Suprapubic skin (tissue), 4 donors: ENCODE data around the gene KCNH8. TPM values are rescaled to one million over a fixed set of nuclear protein-coding genes. Genes with fewer than 3 reads are reported as not detected.

Experiments
- DNase-seq, 2 donors: peaks; one replicate each; pipeline ENCODE4 v3.0.0-alpha.2; 2019; ENCODE audit warnings: low spot score in 2 of 2
- H3K27ac ChIP-seq: fragments of 200-600 bp; sonication (generic); one replicate; pipeline ENCODE4 v1.5.1; 2019
- H3K27me3 ChIP-seq: fragments of 200-600 bp; sonication (generic); one replicate; pipeline ENCODE4 v1.5.1; 2019
- H3K36me3 ChIP-seq: fragments of 200-600 bp; sonication (generic); one replicate; pipeline ENCODE4 v1.5.1; 2019
- H3K4me1 ChIP-seq: fragments of 200-600 bp; sonication (generic); one replicate; pipeline ENCODE4 v1.5.1; 2019
- H3K4me3 ChIP-seq: fragments of 200-600 bp; sonication (generic); one replicate; pipeline ENCODE4 v1.5.1; 2019; ENCODE audit warnings: mild to moderate bottlenecking
- H3K9me3 ChIP-seq: fragments of 200-600 bp; sonication (generic); one replicate; pipeline ENCODE4 v1.5.1; 2019
- EP300 ChIP-seq: sonication (generic); formaldehyde crosslinking; IDR thresholded peaks from one replicate; pipeline ENCODE4 v1.6.1; 2017; ENCODE audit warnings: antibody characterized with exemption
- POLR2A ChIP-seq, 2 donors: fragments of 450-650 bp; IDR thresholded peaks; one replicate each; pipeline ENCODE4 v1.6.1; 2017; ENCODE audit warnings: antibody characterized with exemption in 2 of 2, mild to moderate bottlenecking in 2 of 2, moderate library complexity in 2 of 2
- POLR2AphosphoS5 ChIP-seq, 3 donors: sonication (generic); formaldehyde crosslinking; IDR thresholded peaks; one replicate each; pipeline ENCODE4 v1.6.1; 2017; ENCODE audit warnings: antibody characterized with exemption in 3 of 3
- WGBS: methylation state at CpG from one replicate; pipeline ENCODE4 v1.1.5; 2018; 5-methylcytosine and 5-hydroxymethylcytosine counted together
- total RNA-seq, 4 donors: library from RNA; depleted of rRNA; stranded (reverse); fragments of >200 nt; gene quantifications; one replicate each; pipeline ENCODE4 v1.1.0, GENCODE V29; 2016
- TF ChIP-seq, protein P1 (sequence below), 2 donors: fragments of 200-600 bp in 1 of 2; fragments of 450-650 bp in 1 of 2; sonication (generic) in 1 of 2; IDR thresholded peaks; one replicate each; pipeline ENCODE4 v1.5.1; 2016 to 2019; ENCODE audit warnings: antibody characterized with exemption in 2 of 2, mild to moderate bottlenecking in 1 of 2, moderate library complexity in 1 of 2

Gene KCNH8
- total RNA-seq, 4 donors from 2014 or later = 0.40 to 1.6 (median 0.58) TPM

DNA sequence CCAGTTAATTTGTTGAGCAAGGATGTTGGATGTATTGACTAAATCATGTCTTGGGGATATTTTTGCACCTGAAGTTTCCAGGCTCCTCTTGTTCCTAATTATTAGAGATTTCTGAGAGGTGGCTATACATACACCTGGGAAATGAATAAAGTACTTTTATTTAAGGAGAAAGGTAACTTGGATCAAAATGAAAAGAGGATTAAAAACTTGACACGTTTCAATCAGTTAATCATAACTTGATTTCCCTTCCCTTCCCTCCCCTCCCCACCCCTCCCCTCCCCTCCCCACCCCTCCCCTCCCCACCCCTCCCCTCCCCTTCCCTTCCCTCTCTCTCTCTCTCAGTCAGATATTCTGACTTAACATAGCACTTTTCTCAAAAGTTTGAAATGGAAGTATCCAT, 126.3 kb downstream of the KCNH8 start:
- no peak overlapping the region for H3K4me3 ChIP-seq
- H3K4me1 ChIP-seq = no peaks in the 10 kb centered on the region
- 45% methylated on average over 1 of the region's 1 CpG for WGBS
- TF ChIP-seq POLR2AphosphoS5 (IDR thresholded peaks at IDR 0.05) (no peak), POLR2A (IDR thresholded peaks at IDR 0.05) (no peak), EP300 (no peak)
- TF ChIP-seq, protein P1, sequence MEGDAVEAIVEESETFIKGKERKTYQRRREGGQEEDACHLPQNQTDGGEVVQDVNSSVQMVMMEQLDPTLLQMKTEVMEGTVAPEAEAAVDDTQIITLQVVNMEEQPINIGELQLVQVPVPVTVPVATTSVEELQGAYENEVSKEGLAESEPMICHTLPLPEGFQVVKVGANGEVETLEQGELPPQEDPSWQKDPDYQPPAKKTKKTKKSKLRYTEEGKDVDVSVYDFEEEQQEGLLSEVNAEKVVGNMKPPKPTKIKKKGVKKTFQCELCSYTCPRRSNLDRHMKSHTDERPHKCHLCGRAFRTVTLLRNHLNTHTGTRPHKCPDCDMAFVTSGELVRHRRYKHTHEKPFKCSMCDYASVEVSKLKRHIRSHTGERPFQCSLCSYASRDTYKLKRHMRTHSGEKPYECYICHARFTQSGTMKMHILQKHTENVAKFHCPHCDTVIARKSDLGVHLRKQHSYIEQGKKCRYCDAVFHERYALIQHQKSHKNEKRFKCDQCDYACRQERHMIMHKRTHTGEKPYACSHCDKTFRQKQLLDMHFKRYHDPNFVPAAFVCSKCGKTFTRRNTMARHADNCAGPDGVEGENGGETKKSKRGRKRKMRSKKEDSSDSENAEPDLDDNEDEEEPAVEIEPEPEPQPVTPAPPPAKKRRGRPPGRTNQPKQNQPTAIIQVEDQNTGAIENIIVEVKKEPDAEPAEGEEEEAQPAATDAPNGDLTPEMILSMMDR (IDR thresholded peaks at IDR 0.05) = no peak
- no peaks in the 10 kb centered on the region for H3K36me3 ChIP-seq
- no peak overlapping the region for H3K27ac ChIP-seq
- H3K9me3 ChIP-seq = no peaks in the 10 kb centered on the region
- no peak for DNase-seq
- no peaks in the 10 kb centered on the region for H3K27me3 ChIP-seq

DNA sequence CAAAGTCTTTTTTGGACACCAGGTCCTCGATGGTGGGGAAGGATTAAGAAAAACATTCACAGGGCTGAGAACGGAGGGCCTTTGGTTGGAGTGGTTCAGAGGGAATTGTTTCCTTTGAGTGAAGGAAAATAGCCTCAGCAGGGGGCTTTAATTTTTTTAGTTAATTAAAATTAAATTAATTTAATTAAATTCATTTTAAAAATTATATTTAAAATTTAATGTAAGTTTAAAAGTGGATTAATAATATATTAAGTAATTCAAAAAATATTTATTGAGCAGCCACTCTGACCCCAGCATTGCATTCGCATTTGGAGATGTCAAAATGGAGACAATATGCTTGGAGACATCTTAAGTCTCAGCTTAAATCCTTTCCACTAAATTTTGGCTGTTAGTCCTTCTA, 136.7 kb downstream of the KCNH8 start:
- 85% methylated on average over 3 of the region's 3 CpGs for WGBS
- no peaks in the 10 kb centered on the region for H3K4me1 ChIP-seq
- H3K9me3 ChIP-seq = no peaks in the 10 kb centered on the region
- no peak overlapping the region for H3K4me3 ChIP-seq
- H3K27me3 ChIP-seq = no peaks in the 10 kb centered on the region
- no peak for DNase-seq
- H3K27ac ChIP-seq = no peak overlapping the region
- TF ChIP-seq, protein P1 (IDR thresholded peaks at IDR 0.05) = no peak
- TF ChIP-seq POLR2A (IDR thresholded peaks at IDR 0.05) (no peak), EP300 (no peak), POLR2AphosphoS5 (IDR thresholded peaks at IDR 0.05) (no peak)
- no peaks in the 10 kb centered on the region for H3K36me3 ChIP-seq

DNA sequence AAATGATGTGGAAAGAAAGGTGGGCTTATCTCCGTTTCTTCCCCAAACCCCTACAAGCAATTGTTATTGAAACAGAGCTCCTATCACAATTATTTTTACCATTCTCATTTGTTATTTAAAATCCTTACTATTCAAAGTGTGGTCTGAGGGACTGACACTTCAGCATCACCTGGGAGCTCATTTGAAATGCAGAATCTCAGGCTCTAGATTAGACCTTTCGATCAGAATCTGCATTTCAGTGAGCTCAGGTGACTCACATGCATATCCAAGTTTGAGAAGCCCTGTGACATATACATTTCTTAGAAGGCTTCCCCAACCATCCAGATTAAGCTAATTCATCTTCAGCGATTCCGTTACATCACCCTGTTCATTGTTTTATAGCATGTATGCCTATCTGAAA, 145.0 kb downstream of the KCNH8 start:
- Histone ChIP-seq H3K4me3 (no peak overlapping the region), H3K27ac (no peak overlapping the region), H3K9me3 (no peaks in the 10 kb centered on the region), H3K27me3 (no peaks in the 10 kb centered on the region), H3K36me3 (no peaks in the 10 kb centered on the region), H3K4me1 (no peaks in the 10 kb centered on the region)
- DNase-seq = no peak
- TF ChIP-seq EP300 = no peak
- TF ChIP-seq POLR2A (IDR thresholded peaks at IDR 0.05) = no peak
- no peak for TF ChIP-seq POLR2AphosphoS5 (IDR thresholded peaks at IDR 0.05)
- TF ChIP-seq, protein P1 (IDR thresholded peaks at IDR 0.05) = no peak
- WGBS = 77% methylated on average over 4 of the region's 4 CpGs

DNA sequence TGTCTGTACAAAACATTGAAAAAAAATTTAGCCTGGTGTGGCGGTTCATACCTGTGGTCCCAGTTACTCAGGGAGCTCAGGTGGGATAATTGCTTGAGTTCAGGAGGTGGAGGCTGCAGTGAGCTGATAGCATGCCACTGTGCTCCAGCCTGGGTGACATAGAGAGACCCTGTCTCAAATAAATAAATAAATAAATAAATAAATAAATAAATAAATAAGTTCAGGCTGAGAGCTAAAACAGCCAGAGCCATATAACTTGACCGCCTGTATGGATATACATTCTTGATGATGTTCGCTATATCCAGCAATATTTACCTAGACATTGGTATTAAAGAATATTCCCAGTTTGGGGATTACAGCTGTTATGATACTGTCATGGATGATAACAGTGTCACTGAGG, 146.9 kb downstream of the KCNH8 start:
- H3K4me3 ChIP-seq = no peak overlapping the region
- H3K27me3 ChIP-seq = no peaks in the 10 kb centered on the region
- no peak overlapping the region for H3K27ac ChIP-seq
- no peak for DNase-seq
- TF ChIP-seq, protein P1 (IDR thresholded peaks at IDR 0.05) = no peak
- TF ChIP-seq POLR2A (IDR thresholded peaks at IDR 0.05) (no peak), EP300 (no peak), POLR2AphosphoS5 (IDR thresholded peaks at IDR 0.05) (no peak)
- H3K9me3 ChIP-seq = no peaks in the 10 kb centered on the region
- no peaks in the 10 kb centered on the region for H3K4me1 ChIP-seq
- WGBS = 95% methylated on average over 3 of the region's 3 CpGs
- no peaks in the 10 kb centered on the region for H3K36me3 ChIP-seq

DNA sequence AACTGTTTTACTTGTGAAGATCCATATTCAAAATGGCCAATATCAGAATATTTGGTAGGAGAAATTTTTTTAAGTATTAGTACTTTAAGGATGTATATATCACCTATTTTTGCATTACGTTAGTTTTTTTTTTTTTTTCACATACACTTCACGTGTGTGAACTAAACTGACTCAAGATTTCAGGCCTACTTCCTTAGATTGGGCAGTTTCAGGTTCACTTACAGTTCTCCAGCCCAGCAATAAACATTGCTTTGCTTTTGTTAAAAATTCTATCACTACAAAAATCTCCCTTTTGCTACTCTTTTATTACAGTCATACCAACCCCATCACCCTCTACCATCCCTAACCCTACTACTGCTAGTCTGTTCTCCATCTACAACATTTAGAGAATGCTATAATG, 183.6 kb downstream of the KCNH8 start:
- Histone ChIP-seq H3K27ac (no peak overlapping the region), H3K27me3 (no peaks in the 10 kb centered on the region), H3K4me3 (no peak overlapping the region), H3K9me3 (no peaks in the 10 kb centered on the region), H3K4me1 (no peaks in the 10 kb centered on the region), H3K36me3 (no peaks in the 10 kb centered on the region)
- 80% methylated on average over 2 of the region's 2 CpGs for WGBS
- no peak for DNase-seq
- no peak for TF ChIP-seq POLR2A (IDR thresholded peaks at IDR 0.05)
- no peak for TF ChIP-seq POLR2AphosphoS5 (IDR thresholded peaks at IDR 0.05)
- TF ChIP-seq, protein P1 (IDR thresholded peaks at IDR 0.05) = no peak
